K562 (cell line): ENCODE data around the gene KCNMB2. TPM values are rescaled to one million over a fixed set of nuclear protein-coding genes. Genes with fewer than 3 reads are reported as not detected.

Source experiments
- ATAC-seq: fragments of 200-7000 bp; cut with Tn5 transposase; 3 replicates; pipeline ENCODE4 v1.9.1; 2020; ENCODE audit warnings: moderate library complexity
- BruUV-seq: library from RNA; stranded (reverse); fragments of 400-500 nt; replicated peaks from 2 replicates; lab custom pipeline; 2021; lab: Mats Ljungman, UMichigan
- CTCF ChIA-PET: fragments of 300-600 bp; formaldehyde crosslinking; extraction: SDS; loops from one replicate; lab custom pipeline; 2021; ENCODE audit warnings: low intra/inter-chr PET ratio; lab: Yijun Ruan, JAX
- POLR2A ChIA-PET: fragments of 300-600, 350-650 bp; sonication (Branson Sonifier 250); formaldehyde crosslinking; extraction: SDS; loops from one replicate; lab custom pipeline; 2021; ENCODE audit warnings: antibody characterized with exemption, inconsistent platforms; lab: Yijun Ruan, JAX
- DNase-seq, 4 experiments: peaks; one replicate each; pipeline versions ENCODE4 v3.0.0 to v3.0.0-alpha.2; 2011 to 2018; ENCODE audit warnings: low spot score in 3 of 4, mixed read lengths in 3 of 4; ENCODE audit errors: extremely low read depth in 1 of 4
- FAIRE-seq: peaks from 2 replicates; lab custom pipeline; 2011; peaks lifted over from hg19 to GRCh38; lab: Jason Lieb, UNC
- H2AFZ ChIP-seq: 2 replicates; pipeline ENCODE4 v1.6.0; 2011; ENCODE audit warnings: low read depth, low read length, control low read depth, inconsistent platforms
- H3K27ac ChIP-seq: fragments of 200-600 bp; 3 replicates; pipeline ENCODE4 v1.8.0; 2011; ENCODE audit warnings: low read depth, mild to moderate bottlenecking, control low read depth, inconsistent platforms, low read length, moderate library complexity, mixed read lengths; ENCODE audit errors: extremely low read depth
- H3K27me3 ChIP-seq, 2 experiments: fragments of 300-600 bp in 1 of 2; 2 replicates in 1 of 2; 3 replicates in 1 of 2; pipeline versions ENCODE4 v1.6.0 to v1.8.0; 2011; ENCODE audit warnings: inconsistent platforms in 2 of 2, low read length in 2 of 2, mild to moderate bottlenecking in 1 of 2, mixed read lengths in 1 of 2, moderate library complexity in 1 of 2; ENCODE audit not compliant: control insufficient read depth in 2 of 2, insufficient read depth in 2 of 2
- H3K36me3 ChIP-seq: fragments of 300-600 bp; 3 replicates; pipeline ENCODE4 v1.8.0; 2011; ENCODE audit warnings: mild to moderate bottlenecking, low read length, inconsistent platforms; ENCODE audit not compliant: control insufficient read depth, insufficient read depth
- H3K4me1 ChIP-seq, 2 experiments: fragments of 200-600 bp in 1 of 2; replicated peaks in 1 of 2; 2 replicates in 1 of 2; 3 replicates in 1 of 2; pipeline versions ENCODE4 v1.5.1 to v1.8.0; 2011; ENCODE audit warnings: inconsistent platforms in 2 of 2, low read length in 2 of 2, mild to moderate bottlenecking in 1 of 2, mixed read lengths in 1 of 2, moderate library complexity in 1 of 2; ENCODE audit not compliant: control insufficient read depth in 2 of 2, insufficient read depth in 2 of 2
- H3K4me2 ChIP-seq: 2 replicates; pipeline ENCODE4 v1.6.1; 2011; ENCODE audit warnings: low read length, control low read depth, inconsistent platforms, mixed read lengths; ENCODE audit not compliant: insufficient read depth
- H3K4me3 ChIP-seq: fragments of 200-600 bp; sonication (generic), shearing (Covaris generic); 2 replicates; pipeline ENCODE4 v1.5.1; 2016; ENCODE audit warnings: control low read depth, inconsistent platforms
- H3K79me2 ChIP-seq: fragments of 200-600 bp; 3 replicates; pipeline ENCODE4 v1.8.0; 2011; ENCODE audit warnings: low read length, inconsistent platforms; ENCODE audit not compliant: control insufficient read depth, insufficient read depth
- H3K9ac ChIP-seq, 2 experiments: 2 replicates each; pipeline versions ENCODE4 v1.6.0 to v1.6.1; 2011; ENCODE audit warnings: low read depth in 2 of 2, low read length in 2 of 2, control low read depth in 1 of 2, inconsistent platforms in 1 of 2, mild to moderate bottlenecking in 1 of 2, mixed read lengths in 1 of 2; ENCODE audit not compliant: insufficient read depth in 1 of 2
- H3K9me1 ChIP-seq: one replicate; pipeline ENCODE4 v1.6.0; 2011; ENCODE audit warnings: inconsistent platforms, mild to moderate bottlenecking, low read length, moderate library complexity; ENCODE audit not compliant: control insufficient read depth, insufficient read depth
- H3K9me3 ChIP-seq: replicated peaks from 2 replicates; pipeline ENCODE4 v1.5.1; 2011; ENCODE audit warnings: low read depth, low read length, inconsistent platforms; ENCODE audit not compliant: control insufficient read depth, insufficient read depth
- H4K20me1 ChIP-seq: replicated peaks from 2 replicates; pipeline ENCODE4 v1.6.1; 2011; ENCODE audit warnings: low read length, inconsistent platforms, mixed read lengths; ENCODE audit not compliant: control insufficient read depth, insufficient read depth
- TEAD4 ChIP-seq, 2 experiments: sonication (generic) in 1 of 2; formaldehyde crosslinking in 1 of 2; IDR thresholded peaks; 2 replicates each; pipeline versions ENCODE4 v1.6.1 to v1.8.0; 2012 to 2022; ENCODE audit warnings: borderline replicate concordance in 1 of 2, inconsistent platforms in 1 of 2, low read length in 1 of 2, mild to moderate bottlenecking in 1 of 2, missing genetic modification reagents in 1 of 2
- WGBS: fragments of 100-300 bp; shearing (Covaris generic); methylation state at CpG from one replicate; pipeline ENCODE4 v1.1.6; 2016; ENCODE audit warnings: low coverage, mixed read lengths; ENCODE audit not compliant: insufficient coverage; ENCODE audit errors: missing lambda C conversion rate; 5-methylcytosine and 5-hydroxymethylcytosine counted together
- in situ Hi-C: fragments of 300-500 bp; cut with MboI; formaldehyde crosslinking; loops from 4 replicates; pipeline ENCODE4 v1.15.0; 2018; ENCODE audit warnings: inconsistent platforms, mixed read lengths
- intact Hi-C: fragments of 100-400 bp; cut with micrococcal nuclease; formaldehyde crosslinking; loops from 2 replicates; pipeline ENCODE4 v1.14.2; 2022
- polyA plus RNA-seq, 8 experiments: library from polyadenylated mRNA; depleted of rRNA in 4 of 8; stranded (reverse) in 5 of 8; unstranded in 3 of 8; fragments of >200 nt; fragmentation: Nextera tagmentation in 2 of 8; fragmentation: Illumina TruSeq in 1 of 8; extraction: Ambion mirVana in 2 of 8; extraction: Trizol in 1 of 8; gene quantifications; 2 replicates each; pipeline versions ENCODE4 v1.2.1 to v1.2.3, GENCODE V29; 2011 to 2014; ENCODE audit warnings: inconsistent platforms in 1 of 8, missing spikeins in 1 of 8
- total RNA-seq, 7 experiments: library from RNA; depleted of rRNA in 6 of 7; stranded (reverse); fragments of >200 nt in 6 of 7; fragmentation: Illumina TruSeq in 2 of 7; extraction: Trizol in 2 of 7; gene quantifications; 2 replicates each; pipeline versions ENCODE4 v1.2.1 to v1.2.3, GENCODE V29; 2011 to 2021; ENCODE audit warnings: low replicate concordance in 1 of 7
- TF ChIP-seq, protein P1 (sequence below): fragments of 250-450 bp; sonication (Bioruptor Pico); IDR thresholded peaks from 2 replicates; pipeline ENCODE4 v1.8.0; 2021; ENCODE audit warnings: moderate library complexity, mild to moderate bottlenecking, inconsistent platforms

The KCNMB2 gene
- total and polyA plus RNA-seq, 9 of the 15 experiments (the other 6 are each of a cell fraction or from before 2014, with no cell fraction given) = 0.04 to 0.15 TPM; not detected in 7

DNA sequence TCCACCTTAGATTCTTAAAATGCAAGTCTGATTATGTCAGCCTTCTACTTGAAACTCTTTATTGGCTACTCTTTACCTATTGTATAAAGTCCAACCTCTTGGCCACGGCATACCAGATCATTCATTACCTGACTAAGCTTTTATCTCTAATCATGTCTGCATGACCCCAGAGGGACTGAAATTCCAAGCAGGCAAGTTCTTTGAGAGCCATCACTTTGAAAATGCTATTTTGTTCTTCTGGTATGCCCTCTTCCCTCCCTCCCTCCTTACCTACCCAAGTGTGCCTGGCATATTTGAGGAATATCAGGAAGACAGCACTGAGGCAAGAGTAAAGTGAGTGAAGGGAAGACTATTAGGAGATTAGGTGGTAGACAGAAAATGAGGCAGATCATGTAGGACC, 57.5 kb downstream of the KCNMB2 start (continued):
- no peak for TF ChIP-seq TEAD4 (IDR thresholded peaks at IDR 0.05; ENCODE audit: low read length)
- no peak for TF ChIP-seq TEAD4 (CRISPR knock-in tag; IDR thresholded peaks at IDR 0.05; ENCODE audit: borderline replicate concordance)

DNA sequence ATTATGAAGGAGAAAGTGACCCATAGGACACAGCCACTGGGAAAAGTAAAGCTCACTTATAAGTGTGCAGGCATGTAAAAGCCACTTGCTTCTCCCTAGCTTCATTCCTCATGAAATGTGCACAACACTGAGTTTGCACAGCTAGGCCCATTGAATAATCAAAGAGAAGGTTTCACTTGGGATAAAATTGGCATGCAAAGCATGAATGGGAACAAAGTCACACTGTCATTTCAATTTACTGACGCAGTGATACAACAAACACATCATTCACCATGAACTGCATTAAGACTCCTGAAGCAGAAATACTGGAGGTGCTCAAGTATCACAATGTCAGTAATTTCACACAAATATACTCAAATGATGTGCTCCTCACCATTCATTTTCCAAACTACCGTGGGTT, 61.1 kb downstream of the KCNMB2 start:
- CTCF ChIA-PET = no interaction called here
- Histone ChIP-seq H3K4me1 (no peaks in the 10 kb centered on the region), H2AFZ (no peak overlapping the region), H3K36me3 (no peaks in the 10 kb centered on the region), H3K4me3 (no peak overlapping the region), H3K9ac (no peak overlapping the region), H3K9me1 (no peaks in the 10 kb centered on the region), H3K4me2 (no peak overlapping the region), H3K27ac (no peak overlapping the region), H4K20me1 (no peaks in the 10 kb centered on the region), H3K79me2 (no peaks in the 10 kb centered on the region), H3K27me3 (no peaks in the 10 kb centered on the region), H3K9me3 (no peaks in the 10 kb centered on the region)
- FAIRE-seq (no peak), DNase-seq (no peak), ATAC-seq (no peak)
- 0% methylated on average over 2 of the region's 2 CpGs for WGBS
- intact Hi-C loops = no loop called here
- in situ Hi-C loops = no loop called here
- POLR2A ChIA-PET = no interaction called here
- no TSS peak for BruUV-seq
- TF ChIP-seq, protein P1, sequence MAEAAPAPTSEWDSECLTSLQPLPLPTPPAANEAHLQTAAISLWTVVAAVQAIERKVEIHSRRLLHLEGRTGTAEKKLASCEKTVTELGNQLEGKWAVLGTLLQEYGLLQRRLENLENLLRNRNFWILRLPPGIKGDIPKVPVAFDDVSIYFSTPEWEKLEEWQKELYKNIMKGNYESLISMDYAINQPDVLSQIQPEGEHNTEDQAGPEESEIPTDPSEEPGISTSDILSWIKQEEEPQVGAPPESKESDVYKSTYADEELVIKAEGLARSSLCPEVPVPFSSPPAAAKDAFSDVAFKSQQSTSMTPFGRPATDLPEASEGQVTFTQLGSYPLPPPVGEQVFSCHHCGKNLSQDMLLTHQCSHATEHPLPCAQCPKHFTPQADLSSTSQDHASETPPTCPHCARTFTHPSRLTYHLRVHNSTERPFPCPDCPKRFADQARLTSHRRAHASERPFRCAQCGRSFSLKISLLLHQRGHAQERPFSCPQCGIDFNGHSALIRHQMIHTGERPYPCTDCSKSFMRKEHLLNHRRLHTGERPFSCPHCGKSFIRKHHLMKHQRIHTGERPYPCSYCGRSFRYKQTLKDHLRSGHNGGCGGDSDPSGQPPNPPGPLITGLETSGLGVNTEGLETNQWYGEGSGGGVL (CRISPR knock-in tag) = no peak
